ENCODE data around the gene TRMT10C. TPM values are rescaled to one million over a fixed set of nuclear protein-coding genes. Genes with fewer than 3 reads are reported as not detected.

The TRMT10C gene
- total and polyA plus RNA-seq, 9 of the 15 experiments (the other 6 are each of a cell fraction or from before 2014, with no cell fraction given): 48.6 to 106 (median 63.9) TPM

DNA sequence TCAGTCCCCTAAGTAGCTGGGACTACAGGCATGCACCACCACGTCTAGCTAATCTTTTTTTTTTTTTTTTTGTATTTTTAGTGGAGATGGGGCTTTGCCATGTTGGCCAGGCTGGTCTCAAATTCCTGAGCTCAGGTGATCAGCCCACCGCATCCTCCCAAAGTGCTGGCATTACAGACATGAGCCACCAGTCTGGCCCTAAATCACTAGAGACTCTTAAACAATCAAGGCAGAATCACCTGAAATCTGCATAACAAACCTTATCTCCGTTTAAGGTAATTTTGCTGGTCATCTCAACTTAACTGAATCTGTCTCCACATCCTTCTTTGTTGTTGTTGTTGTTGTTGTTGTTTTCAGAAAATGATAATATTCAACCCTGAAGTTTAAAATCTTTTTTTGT, 5.6 kb upstream of the TRMT10C start:
- Histone ChIP-seq H3K36me3 (ENCODE audit: control insufficient read depth, insufficient read depth, low read length) (no peaks in the 10 kb centered on the region), H3K79me2 (ENCODE audit: control insufficient read depth, insufficient read depth, low read length) (no peaks in the 10 kb centered on the region), H3K4me2 (ENCODE audit: insufficient read depth, low read length) (no peak overlapping the region), H3K9ac (ENCODE audit: insufficient read depth in 1 of 2, low read depth in 2 of 2, low read length in 2 of 2) (no peak overlapping the region), H3K9me3 (replicated peaks; ENCODE audit: control insufficient read depth, insufficient read depth, low read depth, low read length) (no peaks in the 10 kb centered on the region), H3K9me1 (ENCODE audit: control insufficient read depth, insufficient read depth, low read length) (no peaks in the 10 kb centered on the region), H3K4me3 (no peak overlapping the region), H3K27ac (ENCODE audit: extremely low read depth, low read depth, low read length) (no peak overlapping the region), H4K20me1 (replicated peaks; ENCODE audit: control insufficient read depth, insufficient read depth, low read length) (no peaks in the 10 kb centered on the region), H3K4me1 (replicated peaks in 1 of 2; ENCODE audit: control insufficient read depth in 2 of 2, insufficient read depth in 2 of 2, low read length in 2 of 2) (peaks cover 0 to 9% of the 10 kb centered on the region in 2 experiments; a peak in 4 of 5 replicates), H3K27me3 (ENCODE audit: control insufficient read depth in 2 of 2, insufficient read depth in 2 of 2, low read length in 2 of 2) (no peaks in the 10 kb centered on the region), H2AFZ (ENCODE audit: low read depth, low read length) (no peak overlapping the region)
- FAIRE-seq (no peak), ATAC-seq (no peak), DNase-seq (ENCODE audit: extremely low read depth in 1 of 4, low spot score in 3 of 4) (no peak)
- 56% methylated on average over 3 of the region's 3 CpGs for WGBS (ENCODE audit: insufficient coverage, low coverage, missing lambda C conversion rate)
- intact Hi-C loops (cut with micrococcal nuclease) (no loop called here), in situ Hi-C loops (cut with MboI) (no loop called here)
- CTCF ChIA-PET (ENCODE audit: low intra/inter-chr PET ratio): no interaction called here
- BruUV-seq (replicated peaks): no TSS peak
- POLR2A ChIA-PET: no interaction called here
- TF ChIP-seq, protein P1, sequence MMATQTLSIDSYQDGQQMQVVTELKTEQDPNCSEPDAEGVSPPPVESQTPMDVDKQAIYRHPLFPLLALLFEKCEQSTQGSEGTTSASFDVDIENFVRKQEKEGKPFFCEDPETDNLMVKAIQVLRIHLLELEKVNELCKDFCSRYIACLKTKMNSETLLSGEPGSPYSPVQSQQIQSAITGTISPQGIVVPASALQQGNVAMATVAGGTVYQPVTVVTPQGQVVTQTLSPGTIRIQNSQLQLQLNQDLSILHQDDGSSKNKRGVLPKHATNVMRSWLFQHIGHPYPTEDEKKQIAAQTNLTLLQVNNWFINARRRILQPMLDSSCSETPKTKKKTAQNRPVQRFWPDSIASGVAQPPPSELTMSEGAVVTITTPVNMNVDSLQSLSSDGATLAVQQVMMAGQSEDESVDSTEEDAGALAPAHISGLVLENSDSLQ (IDR thresholded peaks at IDR 0.05): no peak
- TF ChIP-seq FOXK2 (conservative IDR thresholded peaks at IDR 0.05 in 1 of 2, IDR thresholded peaks at IDR 0.05 in 1 of 2; ENCODE audit: low read depth in 2 of 2) (no peak), NFYB (IDR thresholded peaks at IDR 0.05; ENCODE audit: extremely low read depth, insufficient read length) (no peak), TEAD1 (CRISPR knock-in tag; IDR thresholded peaks at IDR 0.05) (no peak), ZNF398 (CRISPR knock-in tag; IDR thresholded peaks at IDR 0.05) (no peak), POLR3G (IDR thresholded peaks at IDR 0.05; ENCODE audit: extremely low read depth, insufficient read length, insufficient replicate concordance) (no peak), PTTG1 (tag; IDR thresholded peaks at IDR 0.05; ENCODE audit: low read depth) (no peak)
- TF ChIP-seq, protein P2, sequence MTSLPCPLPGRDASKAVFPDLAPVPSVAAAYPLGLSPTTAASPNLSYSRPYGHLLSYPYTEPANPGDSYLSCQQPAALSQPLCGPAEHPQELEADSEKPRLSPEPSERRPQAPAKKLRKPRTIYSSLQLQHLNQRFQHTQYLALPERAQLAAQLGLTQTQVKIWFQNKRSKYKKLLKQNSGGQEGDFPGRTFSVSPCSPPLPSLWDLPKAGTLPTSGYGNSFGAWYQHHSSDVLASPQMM (CRISPR knock-in tag; IDR thresholded peaks at IDR 0.05): no peak
- TF ChIP-seq, protein P3, sequence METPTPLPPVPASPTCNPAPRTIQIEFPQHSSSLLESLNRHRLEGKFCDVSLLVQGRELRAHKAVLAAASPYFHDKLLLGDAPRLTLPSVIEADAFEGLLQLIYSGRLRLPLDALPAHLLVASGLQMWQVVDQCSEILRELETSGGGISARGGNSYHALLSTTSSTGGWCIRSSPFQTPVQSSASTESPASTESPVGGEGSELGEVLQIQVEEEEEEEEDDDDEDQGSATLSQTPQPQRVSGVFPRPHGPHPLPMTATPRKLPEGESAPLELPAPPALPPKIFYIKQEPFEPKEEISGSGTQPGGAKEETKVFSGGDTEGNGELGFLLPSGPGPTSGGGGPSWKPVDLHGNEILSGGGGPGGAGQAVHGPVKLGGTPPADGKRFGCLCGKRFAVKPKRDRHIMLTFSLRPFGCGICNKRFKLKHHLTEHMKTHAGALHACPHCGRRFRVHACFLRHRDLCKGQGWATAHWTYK (CRISPR knock-in tag; IDR thresholded peaks at IDR 0.05): no peak
